K562 (cell line): Measurements from ENCODE around the gene PANK2. TPM values are rescaled to one million over a fixed set of nuclear protein-coding genes. Genes with fewer than 3 reads are reported as not detected.
A peak's percentile ranks its signal among the peaks of the same experiment; 100 is the strongest.

ENCODE experiments used
- ATAC-seq: fragments of 200-7000 bp; cut with Tn5 transposase; 3 replicates; pipeline ENCODE4 v1.9.1; 2020; ENCODE audit warnings: moderate library complexity
- BruUV-seq: library from RNA; stranded (reverse); fragments of 400-500 nt; replicated peaks from 2 replicates; lab custom pipeline; 2021; lab: Mats Ljungman, UMichigan
- CTCF ChIA-PET: fragments of 300-600 bp; formaldehyde crosslinking; extraction: SDS; loops from one replicate; lab custom pipeline; 2021; ENCODE audit warnings: low intra/inter-chr PET ratio; lab: Yijun Ruan, JAX
- POLR2A ChIA-PET: fragments of 300-600, 350-650 bp; sonication (Branson Sonifier 250); formaldehyde crosslinking; extraction: SDS; loops from one replicate; lab custom pipeline; 2021; ENCODE audit warnings: antibody characterized with exemption, inconsistent platforms; lab: Yijun Ruan, JAX
- DNase-seq, 4 experiments: peaks; one replicate each; pipeline versions ENCODE4 v3.0.0 to v3.0.0-alpha.2; 2011 to 2018; ENCODE audit warnings: low spot score in 3 of 4, mixed read lengths in 3 of 4; ENCODE audit errors: extremely low read depth in 1 of 4
- FAIRE-seq: peaks from 2 replicates; lab custom pipeline; 2011; peaks lifted over from hg19 to GRCh38; lab: Jason Lieb, UNC
- H2AFZ ChIP-seq: 2 replicates; pipeline ENCODE4 v1.6.0; 2011; ENCODE audit warnings: low read depth, low read length, control low read depth, inconsistent platforms
- H3K27ac ChIP-seq: fragments of 200-600 bp; 3 replicates; pipeline ENCODE4 v1.8.0; 2011; ENCODE audit warnings: low read depth, mild to moderate bottlenecking, control low read depth, inconsistent platforms, low read length, moderate library complexity, mixed read lengths; ENCODE audit errors: extremely low read depth
- H3K27me3 ChIP-seq, 2 experiments: fragments of 300-600 bp in 1 of 2; 2 replicates in 1 of 2; 3 replicates in 1 of 2; pipeline versions ENCODE4 v1.6.0 to v1.8.0; 2011; ENCODE audit warnings: inconsistent platforms in 2 of 2, low read length in 2 of 2, mild to moderate bottlenecking in 1 of 2, mixed read lengths in 1 of 2, moderate library complexity in 1 of 2; ENCODE audit not compliant: control insufficient read depth in 2 of 2, insufficient read depth in 2 of 2
- H3K36me3 ChIP-seq: fragments of 300-600 bp; 3 replicates; pipeline ENCODE4 v1.8.0; 2011; ENCODE audit warnings: mild to moderate bottlenecking, low read length, inconsistent platforms; ENCODE audit not compliant: control insufficient read depth, insufficient read depth
- H3K4me1 ChIP-seq, 2 experiments: fragments of 200-600 bp in 1 of 2; replicated peaks in 1 of 2; 2 replicates in 1 of 2; 3 replicates in 1 of 2; pipeline versions ENCODE4 v1.5.1 to v1.8.0; 2011; ENCODE audit warnings: inconsistent platforms in 2 of 2, low read length in 2 of 2, mild to moderate bottlenecking in 1 of 2, mixed read lengths in 1 of 2, moderate library complexity in 1 of 2; ENCODE audit not compliant: control insufficient read depth in 2 of 2, insufficient read depth in 2 of 2
- H3K4me2 ChIP-seq: 2 replicates; pipeline ENCODE4 v1.6.1; 2011; ENCODE audit warnings: low read length, control low read depth, inconsistent platforms, mixed read lengths; ENCODE audit not compliant: insufficient read depth
- H3K4me3 ChIP-seq: fragments of 200-600 bp; sonication (generic), shearing (Covaris generic); 2 replicates; pipeline ENCODE4 v1.5.1; 2016; ENCODE audit warnings: control low read depth, inconsistent platforms
- H3K79me2 ChIP-seq: fragments of 200-600 bp; 3 replicates; pipeline ENCODE4 v1.8.0; 2011; ENCODE audit warnings: low read length, inconsistent platforms; ENCODE audit not compliant: control insufficient read depth, insufficient read depth
- H3K9ac ChIP-seq, 2 experiments: 2 replicates each; pipeline versions ENCODE4 v1.6.0 to v1.6.1; 2011; ENCODE audit warnings: low read depth in 2 of 2, low read length in 2 of 2, control low read depth in 1 of 2, inconsistent platforms in 1 of 2, mild to moderate bottlenecking in 1 of 2, mixed read lengths in 1 of 2; ENCODE audit not compliant: insufficient read depth in 1 of 2
- H3K9me1 ChIP-seq: one replicate; pipeline ENCODE4 v1.6.0; 2011; ENCODE audit warnings: inconsistent platforms, mild to moderate bottlenecking, low read length, moderate library complexity; ENCODE audit not compliant: control insufficient read depth, insufficient read depth
- H3K9me3 ChIP-seq: replicated peaks from 2 replicates; pipeline ENCODE4 v1.5.1; 2011; ENCODE audit warnings: low read depth, low read length, inconsistent platforms; ENCODE audit not compliant: control insufficient read depth, insufficient read depth
- H4K20me1 ChIP-seq: replicated peaks from 2 replicates; pipeline ENCODE4 v1.6.1; 2011; ENCODE audit warnings: low read length, inconsistent platforms, mixed read lengths; ENCODE audit not compliant: control insufficient read depth, insufficient read depth
- NR0B1 ChIP-seq: fragments of 450-650 bp; IDR thresholded peaks from one replicate; pipeline ENCODE4 v1.6.1; 2018; ENCODE audit warnings: mild to moderate bottlenecking, moderate library complexity; ENCODE audit not compliant: partially characterized antibody
- POLR2AphosphoS2 ChIP-seq: IDR thresholded peaks from 2 replicates; pipeline ENCODE4 v1.6.1; 2012; ENCODE audit warnings: low read length, improper control_type of control experiment
- PRDM10 ChIP-seq: fragments of 450-650 bp; IDR thresholded peaks from 2 replicates; pipeline ENCODE4 v1.6.1; 2018; ENCODE audit not compliant: partially characterized antibody
- WGBS: fragments of 100-300 bp; shearing (Covaris generic); methylation state at CpG from one replicate; pipeline ENCODE4 v1.1.6; 2016; ENCODE audit warnings: low coverage, mixed read lengths; ENCODE audit not compliant: insufficient coverage; ENCODE audit errors: missing lambda C conversion rate; 5-methylcytosine and 5-hydroxymethylcytosine counted together
- in situ Hi-C: fragments of 300-500 bp; cut with MboI; formaldehyde crosslinking; loops from 4 replicates; pipeline ENCODE4 v1.15.0; 2018; ENCODE audit warnings: inconsistent platforms, mixed read lengths
- intact Hi-C: fragments of 100-400 bp; cut with micrococcal nuclease; formaldehyde crosslinking; loops from 2 replicates; pipeline ENCODE4 v1.14.2; 2022
- polyA plus RNA-seq, 8 experiments: library from polyadenylated mRNA; depleted of rRNA in 4 of 8; stranded (reverse) in 5 of 8; unstranded in 3 of 8; fragments of >200 nt; fragmentation: Nextera tagmentation in 2 of 8; fragmentation: Illumina TruSeq in 1 of 8; extraction: Ambion mirVana in 2 of 8; extraction: Trizol in 1 of 8; gene quantifications; 2 replicates each; pipeline versions ENCODE4 v1.2.1 to v1.2.3, GENCODE V29; 2011 to 2014; ENCODE audit warnings: inconsistent platforms in 1 of 8, missing spikeins in 1 of 8
- total RNA-seq, 7 experiments: library from RNA; depleted of rRNA in 6 of 7; stranded (reverse); fragments of >200 nt in 6 of 7; fragmentation: Illumina TruSeq in 2 of 7; extraction: Trizol in 2 of 7; gene quantifications; 2 replicates each; pipeline versions ENCODE4 v1.2.1 to v1.2.3, GENCODE V29; 2011 to 2021; ENCODE audit warnings: low replicate concordance in 1 of 7

PANK2 gene
- total and polyA plus RNA-seq, 9 of the 15 experiments (the other 6 are each of a cell fraction or from before 2014, with no cell fraction given) = 14.9 to 43.5 (median 31.4) TPM

GRCh38 chr20:3874194-3874844 lies 14.9 kb upstream of the PANK2 start:
- no peaks in the 10 kb centered on the region for H3K9me1 ChIP-seq
- H3K9me3 ChIP-seq = no peaks in the 10 kb centered on the region
- ChIA-PET CTCF (no interaction called here), POLR2A (interaction anchor here (0.5 to 1.3 kb wide), 2 partner anchors 13 to 27 kb away, joined by 3 read pairs; no protein-coding TSS in a partner anchor)
- no peak overlapping the region for H2AFZ ChIP-seq
- BruUV-seq = no TSS peak
- H3K4me2 ChIP-seq = no peak overlapping the region
- H3K79me2 ChIP-seq = no peaks in the 10 kb centered on the region
- no peak for FAIRE-seq
- in situ Hi-C loops = no loop called here
- no peak overlapping the region; a peak in 1 of 4 replicates for H3K9ac ChIP-seq
- no peaks in the 10 kb centered on the region for H3K27me3 ChIP-seq
- H3K4me1 ChIP-seq = no peaks in the 10 kb centered on the region; a peak in 2 of 5 replicates
- TF ChIP-seq NR0B1 (no peak), PRDM10 (no peak), POLR2AphosphoS2 (peak; percentile 26; the same call in 1 of the 2 replicates)
- DNase-seq = no peak
- intact Hi-C loops = no loop called here
- ATAC-seq = no peak
- H3K27ac ChIP-seq = no peak overlapping the region
- peaks cover 9% of the 10 kb centered on the region; the same call in 1 of the 3 replicates for H3K36me3 ChIP-seq
- WGBS = 71% methylated on average over 3 of the region's 3 CpGs
- no peaks in the 10 kb centered on the region for H4K20me1 ChIP-seq
- no peak overlapping the region for H3K4me3 ChIP-seq
